ENCODE results near the gene TMEM107.

TMEM107 gene

GRCh38 chr17:8148560-8148959 lies 27.6 kb downstream of the TMEM107 start:
- peaks cover 6% of the 10 kb centered on the region; the same call in 1 of the 2 replicates for H3K4me1 ChIP-seq
- no peak for DNase-seq
- no peak overlapping the region for H3K4me3 ChIP-seq (ENCODE audit: low read depth, low read length)
- H3K9me3 ChIP-seq, result no peaks in the 10 kb centered on the region
- no peak for TF ChIP-seq CTCF (IDR thresholded peaks at IDR 0.05; ENCODE audit: low read depth, low read length)
- peaks cover 24% of the 10 kb centered on the region for H3K36me3 ChIP-seq
- H3K27me3 ChIP-seq, result no peaks in the 10 kb centered on the region

DNA sequence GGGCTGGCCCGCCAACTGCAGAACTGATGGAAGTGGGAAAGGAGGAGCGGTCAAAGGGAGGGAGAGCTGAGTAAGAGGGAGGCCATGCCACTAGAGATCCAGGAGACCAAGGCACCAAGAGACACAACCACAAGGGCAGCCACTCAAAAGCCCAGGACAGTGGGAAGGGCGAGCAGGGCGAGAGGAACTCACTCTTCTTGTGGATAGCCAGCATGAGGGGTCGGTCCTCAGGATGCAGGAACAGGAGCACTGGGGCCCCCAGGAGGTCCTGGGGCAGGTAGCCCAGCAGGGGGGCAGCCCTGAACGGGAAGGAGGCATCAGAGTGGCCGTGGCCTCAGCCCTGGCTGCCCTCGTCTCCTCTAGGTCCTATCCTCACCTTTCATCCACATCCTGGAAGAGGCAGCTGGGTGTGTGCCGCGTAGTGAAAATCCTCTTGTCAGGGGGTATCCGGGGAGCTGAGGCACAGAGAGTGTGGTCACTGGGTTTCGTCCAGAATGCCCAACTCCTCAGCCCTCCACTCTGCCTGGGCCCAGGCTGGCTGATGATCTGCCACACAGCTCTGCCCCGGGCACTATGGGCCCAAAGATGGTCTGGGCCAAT lies 28.3 kb downstream of the TMEM107 start:
- Histone ChIP-seq H3K27me3 (no peaks in the 10 kb centered on the region), H3K36me3 (peaks cover 24% of the 10 kb centered on the region), H3K9me3 (no peaks in the 10 kb centered on the region), H3K4me1 (peaks cover 3% of the 10 kb centered on the region; the same call in 1 of the 2 replicates), H3K4me3 (ENCODE audit: low read depth, low read length) (no peak overlapping the region)
- no peak for TF ChIP-seq CTCF (IDR thresholded peaks at IDR 0.05; ENCODE audit: low read depth, low read length)
- DNase-seq, result no peak

DNA sequence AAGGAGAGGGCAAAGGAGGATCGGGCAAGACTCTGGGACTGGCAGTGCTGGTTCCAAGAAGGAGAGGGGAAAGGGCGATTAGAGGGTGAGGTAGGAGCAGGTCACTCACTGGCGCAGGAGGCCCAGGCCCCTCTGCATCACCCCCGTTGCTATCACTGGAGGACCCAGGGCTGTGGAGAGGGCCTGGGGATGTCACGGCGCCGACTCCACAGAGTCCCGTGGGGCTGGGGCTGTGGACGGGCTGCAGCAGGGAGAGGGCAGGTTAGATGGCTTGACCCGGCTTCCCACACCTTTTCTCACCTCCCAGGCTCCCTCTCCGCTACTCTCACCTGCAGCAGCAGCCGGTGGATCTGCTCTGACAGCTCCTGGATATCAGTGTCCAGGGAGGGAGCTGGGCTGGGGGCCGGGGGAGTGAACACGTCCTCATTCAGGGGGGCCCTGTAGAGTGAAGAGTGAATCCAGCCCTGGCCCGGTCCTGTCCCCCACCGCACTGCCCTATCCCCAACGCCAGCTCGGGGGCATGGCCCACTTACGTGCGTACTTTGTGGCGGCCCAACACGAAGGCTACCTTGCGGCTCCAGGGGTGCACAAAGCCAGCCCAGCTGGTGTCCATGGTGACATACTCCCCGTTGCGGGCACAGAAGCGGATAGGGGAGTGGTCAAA lies 28.9 kb downstream of the TMEM107 start:
- H3K4me1 ChIP-seq, result no peaks in the 10 kb centered on the region
- TF ChIP-seq CTCF (IDR thresholded peaks at IDR 0.05; ENCODE audit: low read depth, low read length), result no peak
- no peak overlapping the region for H3K4me3 ChIP-seq (ENCODE audit: low read depth, low read length)
- no peak for DNase-seq
- no peaks in the 10 kb centered on the region for H3K27me3 ChIP-seq
- H3K36me3 ChIP-seq, result peaks cover 24% of the 10 kb centered on the region
- no peaks in the 10 kb centered on the region for H3K9me3 ChIP-seq

DNA sequence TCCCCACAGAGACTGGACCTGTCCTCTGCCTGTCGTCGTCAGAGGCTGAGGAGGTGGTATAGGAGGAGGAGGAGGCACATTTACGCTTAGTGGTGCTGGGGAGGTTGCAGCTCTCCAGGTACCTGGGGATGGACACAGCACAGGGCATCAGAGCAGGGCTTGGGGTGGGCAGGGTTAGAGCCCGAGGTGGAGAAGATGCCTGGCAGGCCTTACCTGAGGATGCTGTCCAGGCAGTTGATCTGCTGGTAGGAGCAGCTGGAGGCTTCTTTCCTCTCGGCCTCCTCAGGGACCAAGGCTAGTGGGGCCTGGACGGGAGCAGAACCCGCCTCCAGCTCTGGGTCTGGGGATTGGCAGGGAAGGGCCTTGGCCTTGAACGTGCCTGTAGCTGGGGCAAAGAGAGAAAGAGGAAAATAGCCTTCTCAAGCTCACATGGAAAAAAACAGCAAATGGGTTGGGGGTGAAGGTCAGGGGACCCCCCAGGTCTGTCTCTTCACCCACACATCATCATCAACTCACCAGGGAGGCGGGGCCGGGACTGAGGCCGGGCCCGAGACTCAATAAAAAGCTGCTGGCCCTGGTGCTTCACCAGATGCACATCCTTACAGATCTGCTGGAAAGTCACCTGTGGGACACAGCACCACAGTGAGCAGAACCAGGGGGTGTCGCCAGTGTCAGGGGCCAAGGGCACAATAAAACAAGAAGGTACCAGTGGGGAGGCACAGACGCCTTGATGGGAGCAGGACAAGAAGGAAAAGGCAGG lies 29.6 kb downstream of the TMEM107 start:
- no peak overlapping the region for H3K4me3 ChIP-seq (ENCODE audit: low read depth, low read length)
- peaks cover 24% of the 10 kb centered on the region for H3K36me3 ChIP-seq
- no peaks in the 10 kb centered on the region for H3K9me3 ChIP-seq
- no peak for TF ChIP-seq CTCF (IDR thresholded peaks at IDR 0.05; ENCODE audit: low read depth, low read length)
- H3K4me1 ChIP-seq, result no peaks in the 10 kb centered on the region
- no peak for DNase-seq
- H3K27me3 ChIP-seq, result no peaks in the 10 kb centered on the region

DNA sequence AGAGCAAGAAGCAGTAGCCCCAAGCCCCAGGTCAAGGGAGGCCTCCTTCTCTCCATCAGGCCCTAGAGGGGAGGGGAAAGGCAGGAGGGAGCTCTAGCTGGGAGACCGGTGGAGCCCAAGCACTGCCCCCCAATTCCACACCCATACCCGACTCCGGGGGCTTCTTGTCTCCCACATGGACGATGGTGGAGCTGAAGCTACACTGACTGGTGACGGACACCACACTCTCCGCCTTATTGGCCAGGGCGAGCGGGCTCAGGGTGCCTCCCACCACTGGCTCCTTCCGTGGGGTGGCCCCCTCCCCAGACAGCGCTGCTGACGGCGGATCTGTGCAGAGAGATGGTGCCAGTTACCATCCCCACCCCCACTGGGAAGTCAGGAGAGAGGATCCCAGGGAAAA lies 30.4 kb downstream of the TMEM107 start:
- no peak overlapping the region for H3K4me3 ChIP-seq (ENCODE audit: low read depth, low read length)
- no peak for TF ChIP-seq CTCF (IDR thresholded peaks at IDR 0.05; ENCODE audit: low read depth, low read length)
- no peaks in the 10 kb centered on the region for H3K27me3 ChIP-seq
- no peaks in the 10 kb centered on the region for H3K9me3 ChIP-seq
- no peak for DNase-seq
- peaks cover 24% of the 10 kb centered on the region for H3K36me3 ChIP-seq
- H3K4me1 ChIP-seq, result no peaks in the 10 kb centered on the region

All from BE2C (cell line).